AG04449 (cell line): ENCODE results near the gene SCAF4.
A peak's percentile ranks its signal among the peaks of the same experiment; 100 is the strongest.

Experiments used
- CTCF ChIA-PET: fragments of 350-600 bp; formaldehyde crosslinking; extraction: SDS; loops from one replicate; lab custom pipeline; 2021; ENCODE audit warnings: antibody characterized with exemption; lab: Yijun Ruan, JAX
- POLR2A ChIA-PET: fragments of 400-600, 350-600 bp; formaldehyde crosslinking; extraction: SDS; loops from one replicate; lab custom pipeline; 2020; ENCODE audit warnings: antibody characterized with exemption, inconsistent platforms; lab: Yijun Ruan, JAX
- DNase-seq: peaks from one replicate; pipeline ENCODE4 v3.0.0-alpha.2; 2010; ENCODE audit warnings: low read depth, low spot score
- H3K4me3 ChIP-seq: 2 replicates; pipeline ENCODE4 v1.5.1; 2011; ENCODE audit warnings: low read depth, mild to moderate bottlenecking, control low read depth, low read length
- CTCF ChIP-seq: IDR thresholded peaks from one replicate; pipeline ENCODE4 v1.5.1; 2011; ENCODE audit warnings: mild to moderate bottlenecking, moderate library complexity, low read length, control low read depth, inconsistent platforms; ENCODE audit not compliant: insufficient read depth; ENCODE audit errors: missing control alignments

The SCAF4 gene

GRCh38 chr21:31733551-31734149 is 1.7 kb upstream of the SCAF4 start:
- no peak for DNase-seq
- no peak overlapping the region; the same call in 1 of the 2 replicates for H3K4me3 ChIP-seq
- TF ChIP-seq CTCF: no peak
- ChIA-PET CTCF (no interaction called here), POLR2A (interaction anchor here (0.6 kb wide), 1 partner anchor 19 kb away, joined by 3 read pairs; no protein-coding TSS in a partner anchor)

GRCh38 chr21:31732597-31733550 is 956 bp upstream of the SCAF4 start:
- ChIA-PET POLR2A (interaction anchor here (0.6 kb wide), 1 partner anchor 66 kb away, joined by 4 read pairs; no protein-coding TSS in a partner anchor), CTCF (no interaction called here)
- TF ChIP-seq CTCF: no peak
- DNase-seq: no peak
- peak overlapping the region; percentile 71 for H3K4me3 ChIP-seq

GRCh38 chr21:31731056-31731856 is 662 bp downstream of the SCAF4 start:
- CTCF ChIA-PET: no interaction called here
- POLR2A ChIA-PET: no interaction called here
- no peak for DNase-seq

GRCh38 chr21:31730712-31731055 is 1.2 kb downstream of the SCAF4 start:
- peak overlapping the region; percentile 76 for H3K4me3 ChIP-seq
- CTCF ChIA-PET: no interaction called here
- TF ChIP-seq CTCF: no peak
- no peak for DNase-seq
- POLR2A ChIA-PET: no interaction called here

More at GRCh38 chr21:31731056-31731856, 662 bp downstream of the SCAF4 start:
- H3K4me3 ChIP-seq: peak overlapping the region; percentile 76
- TF ChIP-seq CTCF: peak; percentile 16

- CTCF ChIA-PET: no interaction called here
- POLR2A ChIA-PET: no interaction called here
- peak overlapping the region; percentile 76 for H3K4me3 ChIP-seq
- no peak for TF ChIP-seq CTCF
- DNase-seq: no peak
Measured at GRCh38 chr21:31729622-31730343, 2.1 kb downstream of the SCAF4 start.
